GM18499 (cell line): ENCODE data around the gene SDC3.

ENCODE experiments used
- ATAC-seq: cut with Tn5 transposase; IDR thresholded peaks from one replicate; pipeline ENCODE4 v1.9.1; 2021; ENCODE audit warnings: moderate number of reproducible peaks; ENCODE audit not compliant: insufficient read depth, unreplicated experiment

SDC3 gene

DNA sequence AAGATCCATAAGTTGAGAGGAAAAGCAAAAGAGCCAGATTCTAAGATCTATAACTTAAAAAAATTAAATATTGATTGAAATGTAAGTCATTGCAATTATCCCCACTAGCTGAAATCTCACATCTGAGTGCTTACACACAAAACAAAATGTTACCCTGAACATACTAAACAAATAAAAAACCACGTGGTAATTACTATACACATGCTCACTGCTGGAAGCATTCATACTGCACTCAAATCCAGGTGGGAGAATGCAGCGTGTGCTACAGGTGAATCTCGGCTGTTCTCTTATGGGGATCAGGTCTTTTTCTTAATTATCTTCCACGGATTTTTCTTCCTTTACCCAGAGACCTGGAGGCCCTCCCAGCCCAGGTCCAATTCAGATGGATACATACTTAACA is 74.3 kb downstream of the SDC3 start:
- ATAC-seq, result no peak

DNA sequence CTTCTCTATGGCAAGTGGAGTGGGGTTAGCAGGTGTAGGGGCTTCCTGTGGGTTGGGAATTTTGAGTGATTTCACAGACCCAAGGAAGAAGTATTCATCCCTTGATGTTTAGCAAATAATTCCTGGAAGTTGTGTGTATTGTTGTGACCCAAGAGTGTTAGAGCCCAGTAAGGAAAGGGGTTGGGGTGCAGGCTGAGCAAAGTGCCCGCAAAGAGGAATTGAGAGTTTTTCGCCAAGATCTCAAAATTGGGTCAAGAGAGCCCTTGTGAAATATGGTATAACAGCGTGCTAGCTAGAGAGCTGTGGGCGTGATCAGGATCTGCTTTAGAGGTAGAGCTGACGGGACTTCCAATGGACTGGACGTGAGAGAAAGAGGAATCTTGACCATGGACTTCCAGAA is 78.0 kb downstream of the SDC3 start:
- ATAC-seq, result no peak

DNA sequence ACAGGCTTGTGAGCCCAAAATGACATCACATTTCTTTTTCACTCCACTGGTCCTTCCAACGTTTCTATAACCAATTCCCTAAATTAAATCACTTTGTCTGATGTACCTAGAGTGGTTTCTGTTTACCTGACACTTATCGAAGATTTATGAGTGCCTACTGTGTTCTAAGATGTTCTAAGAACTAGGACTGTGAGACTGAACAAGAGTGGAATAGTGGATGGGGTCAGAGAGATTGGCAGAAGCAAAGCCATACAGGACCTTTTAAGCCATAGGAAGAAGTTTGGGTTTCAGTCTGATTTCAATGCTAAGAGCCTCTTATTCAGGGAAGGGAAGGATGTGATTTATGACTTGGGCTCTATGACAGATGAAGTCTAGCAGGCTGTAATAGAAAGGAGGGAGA is 78.7 kb downstream of the SDC3 start:
- ATAC-seq, result no peak

DNA sequence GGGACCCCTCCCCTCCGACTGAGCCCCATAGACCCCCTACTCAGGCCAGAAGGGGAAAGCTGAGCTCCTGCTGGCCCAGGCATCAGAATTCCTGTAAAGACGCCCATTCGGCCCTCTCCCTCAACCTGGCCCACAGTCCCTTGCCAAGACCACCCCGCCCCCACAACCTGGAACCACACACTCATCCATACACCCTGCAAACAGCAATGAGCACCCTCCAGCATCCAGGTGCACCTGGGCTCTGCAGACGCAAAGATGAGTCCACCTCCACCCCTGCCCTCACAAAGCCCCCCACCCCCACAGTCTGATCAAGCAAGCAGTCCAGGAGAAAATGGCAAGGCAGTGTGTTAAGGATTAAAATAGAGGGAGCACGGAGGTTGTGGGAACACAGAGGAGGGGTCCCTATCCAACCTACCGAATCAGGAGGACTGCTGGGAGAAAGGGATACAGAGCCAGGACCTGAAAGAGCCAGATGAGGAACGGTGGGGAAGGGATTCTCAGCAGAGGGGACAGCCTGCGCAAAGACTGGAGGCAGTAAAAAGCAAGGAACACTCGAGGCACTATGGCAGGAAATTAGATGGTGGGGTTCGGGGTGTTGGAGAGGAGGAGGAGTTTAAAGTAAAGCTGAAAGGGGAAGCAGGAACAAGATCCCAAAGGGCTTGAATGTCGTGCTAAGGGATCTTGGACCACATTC is 83.7 kb downstream of the SDC3 start:
- ATAC-seq, result no peak

DNA sequence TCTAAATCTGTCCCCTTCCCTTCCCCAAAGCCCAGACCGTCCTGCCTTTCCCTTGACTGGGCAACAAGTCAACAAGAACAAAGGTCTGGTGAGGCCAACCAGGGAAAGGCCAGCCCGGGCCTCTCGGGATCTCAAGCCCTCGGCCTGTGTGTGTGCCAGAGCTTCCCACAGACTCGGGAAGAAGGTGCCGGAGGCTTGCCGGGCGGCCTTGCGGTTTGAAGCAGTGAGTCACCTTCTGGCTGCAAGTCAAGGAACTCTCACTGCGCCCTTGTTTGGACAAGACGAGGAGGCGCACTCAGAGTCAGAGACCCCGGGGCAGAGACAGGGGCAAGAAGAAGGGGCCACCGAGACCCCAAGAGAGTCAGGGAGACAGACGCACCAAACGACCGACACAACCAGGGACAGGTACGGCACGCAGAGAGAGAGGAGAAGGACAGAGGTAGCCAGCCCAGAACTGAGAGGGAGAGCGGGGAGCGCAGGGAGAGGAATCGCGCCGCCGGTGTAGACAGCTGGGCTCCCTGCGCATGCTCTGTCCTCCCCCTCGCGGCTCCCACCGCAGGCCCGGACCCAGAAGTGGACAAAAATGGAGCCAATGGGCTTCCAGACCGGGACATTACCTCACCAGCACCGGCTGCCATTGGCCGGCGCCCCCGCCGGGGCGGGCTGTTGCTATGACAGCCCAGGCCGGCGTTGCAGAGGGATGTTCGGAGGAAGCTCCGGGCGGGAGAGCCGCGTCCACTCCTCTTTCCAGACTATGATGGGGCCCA is 84.4 kb downstream of the SDC3 start:
- peak; percentile 93 for ATAC-seq

DNA sequence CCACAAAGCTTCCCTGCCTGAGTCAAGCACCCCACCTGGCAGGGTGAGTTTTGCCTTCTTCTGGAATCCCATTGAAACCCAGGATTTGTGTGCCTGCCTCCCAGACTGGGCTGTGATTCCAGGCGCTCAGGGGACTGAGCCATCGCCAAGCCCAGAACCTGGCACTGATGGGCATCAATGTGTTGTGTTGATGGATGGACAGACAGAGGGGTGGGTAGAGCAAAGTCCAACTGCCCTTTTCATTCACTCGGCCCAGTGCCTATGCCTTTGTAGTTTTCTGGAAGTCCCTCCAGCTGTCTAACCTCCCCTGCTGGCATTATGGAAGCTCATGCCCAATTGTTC is 85.0 kb downstream of the SDC3 start:
- ATAC-seq, result no peak

DNA sequence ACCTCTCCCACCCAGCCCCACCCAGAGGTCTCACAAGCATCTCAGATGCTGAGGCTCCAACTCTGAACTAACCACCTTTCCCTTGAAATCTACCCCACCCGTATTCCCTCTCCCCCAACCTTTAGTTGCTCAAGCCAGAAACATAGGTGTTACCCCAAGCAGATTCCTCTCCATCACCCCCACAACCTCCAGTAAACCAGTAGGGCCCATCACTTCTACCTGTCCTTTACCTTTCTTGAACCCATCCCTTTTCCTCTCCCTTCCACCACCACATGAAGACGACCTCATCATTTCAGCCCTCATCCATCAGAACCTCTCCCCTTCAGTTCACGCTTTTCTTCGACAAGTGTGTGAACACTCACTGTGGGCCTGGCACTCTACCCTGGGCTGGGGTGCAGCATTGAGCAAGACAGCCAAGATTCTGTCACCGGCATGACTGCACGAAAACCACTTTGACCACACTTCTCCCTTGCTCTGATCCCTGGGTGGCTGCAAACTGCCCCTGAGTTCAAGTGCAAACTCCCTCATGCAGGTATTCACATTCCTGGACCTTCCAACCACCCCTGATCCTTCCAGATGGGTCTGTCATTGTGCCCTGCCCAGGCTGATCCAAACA is 85.5 kb downstream of the SDC3 start:
- ATAC-seq, result no peak

DNA sequence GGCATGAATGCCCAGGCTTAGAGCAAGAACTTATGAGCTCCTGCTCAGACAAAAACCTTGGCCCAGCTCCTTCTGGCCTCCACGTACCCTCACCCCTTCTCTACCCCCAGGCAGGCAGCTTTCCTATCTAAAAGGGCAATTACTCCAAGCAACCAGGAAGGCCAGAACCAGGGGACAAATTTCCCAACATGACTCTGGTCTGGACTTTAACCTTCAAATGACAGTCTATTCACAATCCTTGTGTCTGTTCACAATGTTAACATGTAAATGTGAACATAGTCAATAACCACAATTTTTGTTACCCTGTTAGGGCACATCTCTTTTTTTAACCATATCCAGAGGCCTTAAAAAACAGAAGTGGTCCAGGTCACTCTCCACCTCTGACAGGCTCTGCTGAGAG is 86.6 kb downstream of the SDC3 start:
- ATAC-seq, result no peak

DNA sequence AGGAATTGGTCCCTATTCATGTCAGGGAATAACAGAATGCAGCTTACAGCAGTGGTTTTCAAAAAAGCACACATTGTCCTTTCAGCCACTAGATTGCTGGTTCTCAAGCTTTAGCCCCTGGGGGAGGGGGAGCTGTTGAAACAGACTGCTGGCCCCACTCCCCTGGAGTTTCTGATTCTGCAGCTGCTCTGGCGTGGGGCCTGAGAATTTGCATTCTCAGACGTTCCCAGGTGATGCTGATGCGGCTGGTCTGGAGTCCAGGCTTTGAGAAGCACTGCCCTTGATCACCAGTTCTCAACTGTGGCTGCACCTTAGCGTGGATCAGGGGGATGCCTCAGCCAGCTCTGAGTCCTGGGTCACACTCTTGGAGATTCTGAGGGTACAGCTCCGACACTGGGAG is 88.3 kb downstream of the SDC3 start:
- no peak for ATAC-seq
